Liver (tissue), 3 donors: ENCODE data around the gene CAST.

Experiments
- ATF3 ChIP-seq: IDR thresholded peaks from 2 replicates; pipeline ENCODE4 v1.6.1; 2016; ENCODE audit warnings: antibody characterized with exemption
- CTCF ChIP-seq: fragments of 150-350 bp; IDR thresholded peaks from 2 replicates; pipeline ENCODE4 v1.5.1; 2017; ENCODE audit warnings: improper control_type of control experiment, low read depth, low read length; ENCODE audit not compliant: missing input control
- FOXA1 ChIP-seq: IDR thresholded peaks from 2 replicates; pipeline ENCODE4 v1.6.1; 2016; ENCODE audit warnings: antibody characterized with exemption
- GABPA ChIP-seq, 2 donors: IDR thresholded peaks in 1 of 2; conservative IDR thresholded peaks in 1 of 2; 2 replicates each; pipeline ENCODE4 v1.6.1; 2016; ENCODE audit warnings: antibody characterized with exemption in 2 of 2, mild to moderate bottlenecking in 1 of 2, moderate library complexity in 1 of 2
- MAX ChIP-seq: IDR thresholded peaks from 2 replicates; pipeline ENCODE4 v1.6.1; 2016; ENCODE audit warnings: antibody characterized with exemption
- NR2F2 ChIP-seq: IDR thresholded peaks from 2 replicates; pipeline ENCODE4 v1.6.1; 2016; ENCODE audit warnings: antibody characterized with exemption
- RAD21 ChIP-seq, 2 donors: IDR thresholded peaks; 2 replicates each; pipeline ENCODE4 v1.6.1; 2016; ENCODE audit warnings: antibody characterized with exemption in 2 of 2, mild to moderate bottlenecking in 2 of 2
- REST ChIP-seq: IDR thresholded peaks from 2 replicates; pipeline ENCODE4 v1.6.1; 2016; ENCODE audit warnings: antibody characterized with exemption, mild to moderate bottlenecking
- RXRA ChIP-seq, 2 donors: IDR thresholded peaks; 2 replicates each; pipeline ENCODE4 v1.6.1; 2017 to 2018; ENCODE audit warnings: antibody characterized with exemption in 2 of 2, mild to moderate bottlenecking in 1 of 2
- SP1 ChIP-seq: IDR thresholded peaks from 2 replicates; pipeline ENCODE4 v1.6.1; 2018; ENCODE audit warnings: antibody characterized with exemption, mild to moderate bottlenecking
- TAF1 ChIP-seq: conservative IDR thresholded peaks from 2 replicates; pipeline ENCODE4 v1.6.1; 2016; ENCODE audit warnings: antibody characterized with exemption, mild to moderate bottlenecking
- YY1 ChIP-seq: IDR thresholded peaks from 2 replicates; pipeline ENCODE4 v1.6.1; 2016; ENCODE audit warnings: antibody characterized with exemption, mild to moderate bottlenecking
- donor health status: healthy.
- donor health status: healthy.

GRCh38 chr5:96627792-96628398, 34.3 kb upstream of the CAST start:
- TF ChIP-seq CTCF (no peak), TAF1 (no peak), REST (no peak), NR2F2 (no peak), SP1 (peak; percentile 29), ATF3 (no peak), RAD21 (IDR thresholded peaks at IDR 0.05) (peak in 1 of 2 donors; percentile 30), RXRA (IDR thresholded peaks at IDR 0.05) (peak in 1 of 2 donors; percentile 11), YY1 (peak; percentile 33), MAX (peak; percentile 29), FOXA1 (no peak), GABPA (IDR thresholded peaks at IDR 0.05 in 1 of 2, conservative IDR thresholded peaks at IDR 0.05 in 1 of 2) (no peak)
